ENCODE data around the gene TCN2. TPM values are rescaled to one million over a fixed set of nuclear protein-coding genes. Genes with fewer than 3 reads are reported as not detected.
A peak's percentile ranks its signal among the peaks of the same experiment; 100 is the strongest.

TCN2 gene
- total RNA-seq, 1 donor from 2014 or later = 1.1 TPM

- TF ChIP-seq CTCF (IDR thresholded peaks at IDR 0.05; ENCODE audit: insufficient read depth, low read length, severe bottlenecking) = no peak
Measured at GRCh38 chr22:30609260-30610185, 2.5 kb downstream of the TCN2 start.

DNA sequence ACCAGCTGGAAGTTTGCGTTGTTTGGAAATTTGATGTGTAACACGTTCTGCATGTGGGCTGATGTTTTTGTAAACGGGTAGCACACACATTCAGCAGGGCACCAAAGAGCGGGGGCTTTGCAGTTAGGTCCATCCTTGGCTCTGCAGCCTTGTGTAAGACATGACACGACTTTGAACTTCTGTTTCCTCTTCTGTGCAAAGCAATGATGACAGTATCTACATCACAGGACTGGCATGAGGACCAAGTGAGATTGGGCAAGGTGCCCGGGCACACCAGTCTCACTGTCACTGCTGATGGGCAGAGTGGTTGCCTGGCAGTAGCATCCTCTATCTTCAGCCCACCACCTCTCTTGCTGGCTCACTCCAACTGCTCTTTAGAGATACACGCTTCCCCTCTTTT is 3.3 kb downstream of the TCN2 start:
- Histone ChIP-seq H3K27me3 (ENCODE audit: control insufficient read depth, insufficient read depth, low read length) (no peaks in the 10 kb centered on the region), H3K36me3 (ENCODE audit: control insufficient read depth, insufficient read depth, low read length) (no peaks in the 10 kb centered on the region), H3K4me3 (ENCODE audit: low read depth, low read length) (no peak overlapping the region)
- FAIRE-seq (peak; percentile 92), DNase-seq (ENCODE audit: low read depth) (no peak)
- TF ChIP-seq CTCF (IDR thresholded peaks at IDR 0.05; ENCODE audit: insufficient read depth, low read length, severe bottlenecking) = no peak

More at GRCh38 chr22:30609260-30610185, 2.5 kb downstream of the TCN2 start:
- H3K36me3 ChIP-seq (ENCODE audit: control insufficient read depth, insufficient read depth, low read length) = no peaks in the 10 kb centered on the region
- no peak overlapping the region for H3K4me3 ChIP-seq (ENCODE audit: low read depth, low read length)
- DNase-seq (ENCODE audit: low read depth) = peak; percentile 81
- no peak for FAIRE-seq
- H3K27me3 ChIP-seq (ENCODE audit: control insufficient read depth, insufficient read depth, low read length) = no peaks in the 10 kb centered on the region

DNA sequence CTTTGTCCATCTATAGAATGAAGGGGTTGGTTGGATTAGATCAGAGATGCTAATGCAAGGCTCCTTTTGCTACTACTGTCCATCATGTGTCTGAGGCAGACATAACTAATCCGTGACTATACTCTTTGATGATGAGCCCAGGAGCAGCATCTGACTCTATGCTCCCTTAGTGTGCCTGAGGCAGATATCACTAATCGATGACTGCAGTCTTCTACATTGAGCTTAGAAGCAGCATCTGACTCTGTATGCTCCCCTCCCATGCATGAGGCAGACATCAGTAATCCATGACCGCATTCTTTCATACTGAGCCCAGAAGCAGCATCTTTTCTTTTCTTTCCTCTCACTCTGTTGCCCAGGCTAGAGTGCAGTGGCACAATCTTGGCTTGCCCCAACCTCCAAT is 4.2 kb downstream of the TCN2 start:
- TF ChIP-seq CTCF (IDR thresholded peaks at IDR 0.05; ENCODE audit: insufficient read depth, low read length, severe bottlenecking) = no peak
- no peak overlapping the region for H3K4me3 ChIP-seq (ENCODE audit: low read depth, low read length)
- FAIRE-seq = peak; percentile 13
- no peaks in the 10 kb centered on the region for H3K27me3 ChIP-seq (ENCODE audit: control insufficient read depth, insufficient read depth, low read length)
- peak; percentile 51 for DNase-seq (ENCODE audit: low read depth)
- no peaks in the 10 kb centered on the region for H3K36me3 ChIP-seq (ENCODE audit: control insufficient read depth, insufficient read depth, low read length)

DNA sequence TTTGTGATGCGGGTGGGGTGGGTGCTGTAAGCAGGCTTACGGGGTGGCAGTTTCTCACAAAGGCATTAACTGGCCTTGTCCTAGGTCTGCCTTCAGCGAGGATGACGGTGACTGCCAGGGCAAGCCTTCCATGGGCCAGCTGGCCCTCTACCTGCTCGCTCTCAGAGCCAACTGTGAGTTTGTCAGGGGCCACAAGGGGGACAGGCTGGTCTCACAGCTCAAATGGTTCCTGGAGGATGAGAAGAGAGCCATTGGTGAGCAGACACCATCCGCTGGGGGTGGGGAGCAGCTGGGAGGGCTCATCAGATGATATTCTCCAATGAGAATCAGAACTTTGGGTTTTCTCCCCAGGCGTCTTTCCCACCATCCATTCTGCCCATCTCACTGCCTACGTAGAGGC is 5.8 kb downstream of the TCN2 start:
- Histone ChIP-seq H3K4me3 (ENCODE audit: low read depth, low read length) (no peak overlapping the region), H3K36me3 (ENCODE audit: control insufficient read depth, insufficient read depth, low read length) (no peaks in the 10 kb centered on the region), H3K27me3 (ENCODE audit: control insufficient read depth, insufficient read depth, low read length) (no peaks in the 10 kb centered on the region)
- TF ChIP-seq CTCF (IDR thresholded peaks at IDR 0.05; ENCODE audit: insufficient read depth, low read length, severe bottlenecking) = no peak
- DNase-seq (ENCODE audit: low read depth) = no peak
- FAIRE-seq = no peak

DNA sequence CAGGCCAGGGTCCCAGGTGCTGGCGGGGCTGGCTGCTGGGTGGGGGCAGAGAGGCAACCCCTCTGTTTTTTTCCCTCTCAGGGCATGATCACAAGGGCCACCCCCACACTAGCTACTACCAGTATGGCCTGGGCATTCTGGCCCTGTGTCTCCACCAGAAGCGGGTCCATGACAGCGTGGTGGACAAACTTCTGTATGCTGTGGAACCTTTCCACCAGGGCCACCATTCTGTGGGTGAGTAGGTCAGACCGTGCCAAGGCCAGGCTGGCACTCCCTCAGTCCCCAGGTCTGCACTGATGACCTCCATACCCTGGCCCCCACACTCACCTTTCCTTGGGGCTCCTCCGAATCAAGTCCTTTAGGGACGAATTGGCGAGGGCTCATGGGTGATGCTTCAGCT is 7.3 kb downstream of the TCN2 start:
- no peak for FAIRE-seq
- no peak for TF ChIP-seq CTCF (IDR thresholded peaks at IDR 0.05; ENCODE audit: insufficient read depth, low read length, severe bottlenecking)
- no peak for DNase-seq (ENCODE audit: low read depth)
- Histone ChIP-seq H3K36me3 (ENCODE audit: control insufficient read depth, insufficient read depth, low read length) (no peaks in the 10 kb centered on the region), H3K4me3 (ENCODE audit: low read depth, low read length) (no peak overlapping the region), H3K27me3 (ENCODE audit: control insufficient read depth, insufficient read depth, low read length) (no peaks in the 10 kb centered on the region)

All from bronchial epithelial cell (primary cell).